CD4-positive, alpha-beta T cell treated with Interleukin-15 for 4 hours (primary cell): ENCODE measurements around the gene FCRL1.

Source experiments
- DNase-seq: peaks from one replicate; pipeline ENCODE4 v3.0.0-alpha.2; 2020; ENCODE audit warnings: low spot score

Gene FCRL1

DNA sequence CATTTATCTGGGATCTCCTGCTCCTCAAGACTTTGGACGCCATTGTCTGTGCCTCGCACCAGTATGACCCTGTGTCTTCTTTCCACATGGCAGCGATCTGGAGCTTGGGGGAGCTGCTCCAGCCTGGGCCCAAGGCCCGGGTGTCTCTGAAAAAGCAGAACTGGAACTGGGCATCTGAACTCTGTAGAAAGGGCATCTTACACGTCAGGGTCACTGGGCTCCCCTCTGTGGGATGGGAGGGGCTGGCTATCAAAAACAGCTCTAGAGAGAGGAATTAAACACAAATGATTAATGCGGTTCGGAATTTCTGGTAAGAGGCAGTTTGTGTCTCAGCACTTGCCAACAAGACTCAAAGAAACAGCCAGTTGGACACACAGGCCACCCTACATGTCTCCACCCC lies 16.1 kb downstream of the FCRL1 start:
- no peak for DNase-seq

DNA sequence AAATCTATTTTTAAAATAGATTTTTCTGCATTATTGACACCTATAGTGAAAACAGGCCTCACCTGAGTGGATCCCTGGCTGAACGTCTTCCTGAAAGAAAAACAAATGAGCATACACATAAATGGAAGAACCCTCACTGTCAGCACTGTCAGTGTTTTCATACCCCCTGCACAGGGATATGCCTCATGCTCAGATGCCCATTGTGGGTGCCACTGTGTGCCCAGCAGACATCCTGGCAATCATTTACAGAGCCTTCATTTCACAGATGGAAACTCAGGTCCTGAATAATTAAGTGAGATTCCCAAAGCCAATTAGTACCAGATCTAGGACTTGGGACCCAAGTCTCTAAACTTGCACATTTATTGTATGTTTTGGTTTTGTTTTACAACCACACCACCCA lies 19.9 kb downstream of the FCRL1 start:
- no peak for DNase-seq

DNA sequence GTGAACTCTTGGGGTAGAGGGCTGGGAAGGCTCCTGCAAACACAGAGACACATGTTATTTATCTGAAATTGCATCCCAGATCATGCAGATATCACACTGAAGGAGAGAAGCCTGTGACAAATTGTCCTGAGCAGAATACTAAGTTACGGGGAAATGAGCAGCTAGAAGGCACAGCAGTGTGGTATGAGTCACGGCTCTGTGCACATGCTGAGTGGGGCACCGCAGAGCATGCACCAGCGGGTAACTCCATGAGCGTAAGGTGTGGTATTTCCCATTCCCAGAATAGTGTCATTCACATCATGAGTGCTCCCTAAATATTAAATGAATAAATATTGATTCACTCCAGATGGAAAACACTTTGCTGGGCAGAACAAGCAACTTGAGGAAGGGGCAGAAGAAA lies 21.7 kb downstream of the FCRL1 start:
- DNase-seq = no peak

DNA sequence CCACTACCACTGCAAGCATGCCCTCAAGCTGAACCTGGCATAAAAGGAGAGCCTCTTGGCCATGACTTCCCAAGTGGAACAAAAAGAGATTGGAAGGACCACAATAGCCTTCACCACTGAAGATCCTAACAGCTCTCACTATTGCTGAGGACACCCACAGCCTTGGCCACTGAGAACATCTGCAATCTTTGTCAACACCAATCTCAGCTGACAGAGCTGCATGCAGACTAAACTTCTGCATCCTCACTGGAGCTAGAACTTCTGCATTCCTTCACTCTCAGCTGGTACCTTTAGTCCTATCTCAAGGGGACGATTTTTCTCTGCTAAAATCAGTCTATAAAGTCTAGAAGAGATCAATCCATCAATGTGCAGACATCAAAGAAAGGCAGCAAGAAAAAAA lies 34.7 kb downstream of the FCRL1 start:
- DNase-seq = no peak

DNA sequence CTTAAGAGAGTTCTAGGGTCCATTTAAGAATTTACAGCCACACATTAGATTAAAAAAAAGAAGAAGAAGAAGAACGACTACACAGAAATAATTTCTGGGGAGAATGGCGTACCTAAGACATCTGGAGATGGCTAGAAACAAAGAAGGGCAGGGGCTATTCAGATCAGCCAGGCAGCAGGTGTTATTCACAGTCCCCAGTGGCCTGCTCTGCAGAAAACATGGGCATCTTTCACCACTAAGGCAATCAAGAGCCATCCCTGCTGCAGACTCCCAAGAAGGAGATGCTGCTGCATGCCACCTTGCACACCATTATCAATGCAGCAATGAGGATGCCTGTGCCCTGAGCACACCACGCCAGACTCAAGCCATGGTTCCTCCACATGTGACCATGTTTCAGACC lies 35.1 kb downstream of the FCRL1 start:
- no peak for DNase-seq

DNA sequence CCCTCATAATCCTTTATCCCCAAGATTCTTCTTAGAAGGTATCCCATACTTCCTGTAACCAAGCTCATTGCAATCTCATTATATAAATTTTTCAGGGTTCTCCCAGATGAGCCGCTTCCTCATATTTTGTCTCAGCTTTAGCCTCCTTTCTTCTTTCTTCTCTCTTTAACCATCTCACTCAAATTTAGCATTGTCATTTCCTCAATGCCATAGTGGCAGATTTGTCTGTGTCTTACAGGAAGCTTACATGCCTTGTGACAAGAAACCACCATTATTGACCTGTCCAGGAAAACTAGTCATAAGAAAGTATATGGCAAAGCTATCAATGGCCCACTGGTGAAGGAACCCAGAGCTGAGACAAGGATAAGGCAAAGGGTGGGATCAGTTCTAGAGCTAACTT lies 37.0 kb downstream of the FCRL1 start:
- DNase-seq = no peak

DNA sequence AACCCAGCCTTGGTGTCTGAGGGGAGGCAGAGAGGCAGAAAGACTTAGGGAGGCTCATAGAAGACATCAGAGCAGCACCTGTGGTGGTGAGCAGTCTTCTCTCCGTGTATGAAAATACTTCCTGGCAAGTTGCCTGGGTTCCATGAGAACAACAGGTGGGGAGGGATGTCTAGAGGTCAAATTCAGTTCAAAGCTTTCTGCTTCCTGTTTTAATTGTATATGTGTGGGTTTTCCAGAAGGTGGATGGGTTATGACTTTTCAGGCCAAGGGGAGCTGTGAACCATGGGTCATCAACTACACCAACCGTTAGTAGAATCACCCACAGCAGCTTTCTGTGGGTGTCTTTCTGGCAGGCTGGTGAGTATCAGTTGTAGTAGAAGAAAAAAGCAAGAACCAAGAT lies 38.9 kb downstream of the FCRL1 start:
- DNase-seq = no peak

DNA sequence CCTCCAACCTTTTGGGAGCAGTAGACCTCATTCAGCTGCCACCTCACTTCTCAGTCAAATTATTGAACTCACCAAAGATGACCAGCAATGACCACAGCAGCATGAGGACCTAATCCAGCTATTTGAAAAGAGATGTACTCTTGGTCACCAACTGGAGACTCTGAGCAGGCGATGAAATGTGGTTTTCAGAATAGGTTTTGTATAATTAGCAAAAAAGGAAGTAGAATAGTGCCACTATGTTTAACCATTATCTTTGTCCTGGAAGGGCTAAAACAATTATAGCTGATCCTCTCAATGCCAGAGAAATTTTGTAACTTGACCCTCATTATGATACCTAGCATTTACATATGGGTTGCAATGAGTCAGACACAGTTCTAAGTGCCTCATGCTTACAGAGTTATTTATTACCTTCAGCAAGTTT lies 42.9 kb downstream of the FCRL1 start, which contains the start of gene FCRL2:
TSS of gene FCRL2 (minus strand) at position 162 of the 421 bp plus-strand sequence. CDS start at position 103, 59 bp downstream.
- no peak for DNase-seq

DNA sequence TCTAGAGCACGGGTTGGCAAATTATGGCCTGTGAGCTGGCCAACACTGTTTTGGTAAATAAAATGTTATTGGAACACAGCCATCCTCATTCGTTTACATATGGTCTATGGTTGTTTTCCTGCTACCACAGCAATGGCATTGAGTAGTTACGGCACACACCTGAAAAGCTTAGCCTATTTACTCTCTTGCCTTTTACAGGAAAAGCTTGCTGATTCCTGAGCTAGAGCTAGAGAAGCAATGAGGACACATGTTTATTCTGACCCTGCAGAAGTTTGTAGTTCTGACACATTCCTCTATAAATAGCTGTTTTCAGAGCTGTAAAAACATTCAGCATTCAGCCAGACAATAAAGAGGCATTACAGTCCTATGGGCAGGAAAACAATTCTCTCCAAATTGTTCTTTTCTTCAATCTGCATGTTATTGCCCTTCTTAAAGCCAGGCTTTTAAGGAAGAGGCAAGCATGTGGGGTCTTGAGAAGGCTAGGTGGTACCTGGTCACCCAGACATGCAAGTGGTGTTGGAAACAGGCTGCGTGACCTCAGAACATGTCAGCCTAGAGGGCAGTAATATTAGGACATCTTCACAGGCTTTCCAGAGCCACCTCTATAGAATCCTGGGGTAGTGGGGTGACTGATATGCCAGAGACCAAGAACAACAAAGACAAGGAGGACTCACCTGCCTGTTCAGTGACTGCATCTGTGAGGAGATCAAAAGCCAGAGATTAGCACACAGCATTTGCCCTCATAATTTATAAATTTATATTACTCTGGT lies 44.6 kb downstream of the FCRL1 start:
- no peak for DNase-seq

DNA sequence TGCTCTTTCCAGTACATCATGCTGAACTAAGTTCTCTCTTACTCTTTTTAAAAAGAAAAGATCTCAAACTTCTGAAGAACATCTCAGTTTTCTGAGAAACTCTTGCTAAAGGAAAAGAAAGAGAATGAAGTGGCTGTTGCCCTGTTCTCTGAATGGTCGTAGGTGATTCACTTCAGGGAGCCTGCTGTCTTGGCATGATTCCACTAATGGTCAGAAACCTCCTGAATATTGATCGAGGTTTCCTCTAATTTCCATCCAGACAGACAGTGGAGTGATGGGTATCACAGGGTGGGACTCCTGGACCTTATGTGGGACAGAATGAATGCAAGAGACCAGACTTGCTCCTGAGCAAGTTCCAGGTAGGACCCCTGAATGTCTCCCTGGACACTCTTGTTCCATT lies 45.5 kb downstream of the FCRL1 start:
- no peak for DNase-seq

DNA sequence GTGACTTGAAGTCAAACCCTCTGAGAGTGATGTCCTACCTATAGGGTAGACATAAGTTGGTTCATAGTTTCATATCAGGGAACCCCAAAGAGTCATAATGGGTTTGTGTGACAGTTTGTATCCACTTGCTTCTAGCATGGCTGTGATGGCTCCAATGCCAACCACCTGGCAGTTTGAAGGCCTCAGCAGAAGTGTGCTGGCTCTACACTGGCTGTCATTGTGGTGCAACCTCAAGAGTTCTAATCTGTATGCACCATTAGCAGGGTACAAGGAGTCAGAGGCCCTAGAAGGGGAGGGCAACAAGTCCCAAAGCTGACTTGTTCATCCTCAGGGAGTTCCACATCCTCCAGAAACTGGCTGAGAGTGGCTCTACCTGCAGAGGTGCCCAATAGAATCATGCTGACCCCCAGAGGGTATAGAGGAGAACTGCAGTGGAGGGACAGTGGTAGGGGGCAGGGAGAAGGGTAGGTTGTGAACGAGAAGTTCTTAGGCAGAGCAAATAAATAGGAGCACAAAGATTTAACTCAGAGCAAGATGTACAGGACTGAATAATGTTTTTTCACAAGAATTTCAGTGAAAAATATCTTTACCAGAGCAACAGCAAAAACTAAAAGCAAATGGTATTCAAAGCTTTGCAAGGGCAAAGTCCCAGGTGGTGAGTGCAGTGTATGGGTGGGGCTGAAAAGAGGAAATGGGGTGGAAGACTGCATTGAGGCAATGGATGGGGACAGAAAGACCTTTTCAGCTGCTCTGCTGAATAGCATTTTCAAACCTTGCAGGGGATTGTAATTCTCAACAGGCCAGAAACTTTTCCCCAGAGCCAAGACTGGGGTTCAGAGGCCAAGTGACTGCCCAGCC lies 46.2 kb downstream of the FCRL1 start:
- DNase-seq = peak; percentile 13

DNA sequence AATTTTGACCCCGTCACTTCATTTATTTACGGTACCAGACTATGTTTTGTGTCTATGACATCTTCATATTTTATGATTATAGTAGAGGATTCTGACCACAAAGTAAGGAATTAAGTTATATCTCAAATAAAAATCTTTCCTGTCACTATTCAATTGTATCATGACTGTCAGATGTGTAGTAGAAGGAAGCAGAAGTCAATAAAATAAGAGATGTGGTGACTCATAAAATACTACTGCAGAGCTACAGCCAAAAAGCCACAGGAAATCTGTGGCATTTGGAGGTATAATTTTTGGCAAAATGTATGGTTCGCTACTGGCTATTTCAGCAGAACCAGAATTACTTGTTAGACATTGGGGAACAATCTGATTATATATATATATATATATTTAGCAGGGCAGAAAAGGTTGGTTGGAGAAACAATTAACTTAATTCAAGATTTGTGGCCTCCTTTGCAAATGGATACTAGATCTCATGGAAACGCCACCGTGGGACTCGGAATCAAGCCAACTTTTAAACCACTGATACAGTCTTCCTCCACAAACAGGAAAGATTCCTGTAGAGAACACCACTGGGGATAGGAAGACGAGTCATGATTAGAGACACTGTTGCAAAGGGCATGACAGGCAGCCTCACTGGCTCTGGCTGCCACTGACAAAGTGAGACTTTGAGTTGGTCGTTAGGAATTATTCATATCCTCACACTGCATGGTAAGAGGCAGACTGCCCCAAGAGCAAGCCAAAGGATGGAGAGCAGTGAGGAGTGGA lies 48.1 kb downstream of the FCRL1 start:
- no peak for DNase-seq

DNA sequence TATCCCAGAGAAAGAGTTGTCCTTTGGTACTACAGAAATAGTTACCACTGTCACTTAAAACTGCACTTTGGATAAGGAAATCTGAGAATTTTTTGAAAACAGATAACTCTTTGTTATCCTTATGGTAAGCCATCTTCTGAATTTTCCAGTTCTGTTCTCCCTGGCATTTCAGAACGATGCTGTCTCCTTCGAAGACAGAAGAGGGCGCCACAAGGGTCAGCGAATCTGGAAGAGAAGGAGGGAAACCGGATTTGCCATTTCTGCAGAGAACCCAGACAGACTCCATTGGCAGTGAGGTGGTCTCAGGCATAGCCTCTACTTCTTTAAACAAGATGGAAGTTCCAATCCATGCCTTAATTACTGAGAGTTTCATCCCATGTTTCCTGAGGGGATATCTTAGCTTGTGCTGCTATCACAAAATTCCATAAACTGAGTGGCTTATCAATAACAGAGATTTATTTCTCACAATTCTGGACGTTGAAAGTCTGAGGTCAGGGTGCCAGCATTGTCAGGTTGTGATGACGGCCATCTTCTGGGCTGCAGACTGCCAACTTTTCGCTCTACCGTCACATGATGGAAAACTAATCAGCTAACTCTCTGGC lies 49.4 kb downstream of the FCRL1 start:
- no peak for DNase-seq

DNA sequence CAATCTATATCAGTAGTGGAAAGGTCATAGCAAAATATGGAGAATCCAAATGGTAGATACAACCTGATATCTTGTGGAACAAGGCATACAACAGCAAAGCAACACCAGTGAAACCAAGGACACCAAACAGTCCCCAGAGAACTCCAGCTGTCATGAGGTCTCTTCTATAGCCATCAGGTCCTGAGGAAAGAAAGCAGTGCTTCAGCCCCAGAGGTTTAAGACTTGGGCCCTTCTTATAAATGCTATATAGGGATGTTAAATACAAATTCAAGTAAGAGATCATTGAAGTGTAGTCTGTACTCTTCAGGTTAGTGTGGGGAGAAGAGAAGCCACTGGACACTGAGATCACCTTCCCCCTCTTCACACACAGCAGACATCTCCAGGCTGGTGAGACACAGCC lies 53.1 kb downstream of the FCRL1 start:
- DNase-seq = no peak

DNA sequence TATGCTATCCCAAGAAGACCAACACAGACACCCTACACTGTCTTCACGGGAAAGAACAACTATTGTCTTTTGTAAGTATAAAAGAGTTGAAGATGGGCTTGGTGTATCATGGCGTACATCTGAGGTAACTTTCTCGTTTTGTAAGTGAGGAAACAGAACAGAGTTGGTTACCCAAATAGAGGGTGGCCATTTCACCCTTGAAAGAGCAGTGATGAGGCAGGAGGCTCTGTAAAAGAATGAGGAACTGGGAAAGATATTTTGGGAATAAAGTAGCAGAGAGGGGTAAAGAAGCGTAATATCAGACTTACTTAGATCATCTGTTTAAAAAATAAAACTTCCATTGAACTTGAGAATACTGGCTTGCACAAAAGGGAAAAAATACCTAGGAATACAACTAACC lies 61.9 kb downstream of the FCRL1 start:
- no peak for DNase-seq

DNA sequence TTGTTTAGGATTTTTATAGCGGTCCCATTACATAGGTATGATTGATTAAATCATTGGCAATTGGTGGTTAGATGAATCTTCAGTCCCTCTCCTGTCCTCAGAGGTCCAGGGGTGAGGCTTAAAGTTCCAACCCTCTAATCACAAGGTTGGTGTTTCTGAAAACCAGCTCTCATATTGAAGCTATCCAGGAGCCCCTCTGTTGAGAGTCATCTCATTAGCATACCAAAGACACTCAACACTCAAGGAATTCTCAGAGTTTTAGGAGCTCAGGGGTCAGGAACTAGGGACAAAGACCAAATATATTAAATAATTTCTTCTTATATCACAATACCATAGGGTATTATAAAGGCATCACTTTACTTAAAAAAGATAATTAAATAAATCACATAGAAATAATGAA lies 66.3 kb downstream of the FCRL1 start:
- DNase-seq = no peak

DNA sequence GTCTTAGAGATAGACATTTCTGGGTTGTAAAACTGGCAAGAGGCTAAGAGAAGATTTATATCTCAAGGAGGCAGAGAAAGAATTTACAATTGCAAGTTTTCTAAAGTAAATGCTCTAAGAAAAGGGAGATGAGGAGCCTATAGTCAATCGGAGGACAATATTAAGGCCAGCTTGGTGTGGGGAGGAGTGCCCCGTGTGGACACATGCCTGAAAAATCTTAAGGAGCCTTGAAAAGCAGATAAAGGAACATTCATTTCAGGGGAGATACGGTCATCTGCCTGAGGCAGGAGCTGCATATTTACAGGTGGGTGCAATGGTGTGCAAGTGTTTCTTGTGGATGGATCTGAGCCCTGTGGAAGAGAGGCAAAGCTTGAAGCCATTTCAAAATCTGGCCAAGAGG lies 68.6 kb downstream of the FCRL1 start:
- DNase-seq = no peak

DNA sequence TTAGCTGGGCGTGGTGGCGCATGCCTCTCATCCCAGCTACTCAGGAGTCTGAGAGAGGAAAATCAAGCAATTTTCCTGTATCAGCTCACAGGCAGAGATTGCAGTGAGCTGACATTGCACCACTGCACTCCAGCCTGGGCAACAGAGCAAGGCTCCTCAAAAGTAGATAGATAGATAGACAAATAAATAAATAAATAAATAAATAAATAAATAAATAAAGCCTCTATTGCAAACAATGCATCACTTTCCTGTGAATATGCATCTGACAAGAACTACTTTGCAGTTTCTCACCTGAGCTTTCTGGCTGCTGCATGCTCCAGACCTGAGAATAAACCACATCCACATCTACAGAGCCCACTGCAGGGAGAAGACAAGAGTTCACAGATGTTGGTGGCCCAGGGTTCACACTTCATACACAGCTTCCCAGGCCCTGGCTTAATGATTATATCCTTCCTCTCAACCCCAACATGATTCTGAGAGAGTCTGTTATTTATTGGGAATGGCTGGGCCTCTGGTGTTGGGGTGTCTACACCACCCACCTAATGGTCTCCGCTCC lies 71.6 kb downstream of the FCRL1 start:
- no peak for DNase-seq
